ENCODE results near the gene APBA3. TPM values are rescaled to one million over a fixed set of nuclear protein-coding genes. Genes with fewer than 3 reads are reported as not detected.

Gene APBA3
- total and polyA plus RNA-seq, 2 experiments from 2014 or later: 17.2 to 31.8 TPM

- peaks cover 20% of the 10 kb centered on the region for H3K27me3 Mint-ChIP-seq (ENCODE audit: insufficient read depth, low read depth, poor library complexity)
- Histone ChIP-seq H3K79me2 (replicated peaks; ENCODE audit: insufficient read depth) (no peaks in the 10 kb centered on the region), H3K4me3 (no peak overlapping the region), H2AFZ (no peak overlapping the region), H4K20me1 (replicated peaks; ENCODE audit: insufficient read depth) (no peaks in the 10 kb centered on the region), H3K9me2 (ENCODE audit: insufficient read depth) (no peaks in the 10 kb centered on the region), H3F3A (replicated peaks; ENCODE audit: low read depth) (no peaks in the 10 kb centered on the region), H3K4me2 (no peak overlapping the region), H3K36me3 (ENCODE audit: insufficient read depth) (no peaks in the 10 kb centered on the region), H3K27me3 (ENCODE audit: insufficient read depth) (no peaks in the 10 kb centered on the region), H3K27ac (ENCODE audit: low read depth) (no peak overlapping the region), H3K4me1 (ENCODE audit: insufficient read depth) (peaks cover 15% of the 10 kb centered on the region; the same call in 1 of the 2 replicates)
- peak; percentile 58 for DNase-seq (ENCODE audit: low spot score)
- no peaks in the 10 kb centered on the region for H3K36me3 Mint-ChIP-seq (ENCODE audit: low read depth)
- H3K4me1 Mint-ChIP-seq: peaks cover 7% of the 10 kb centered on the region
- H3K27ac Mint-ChIP-seq: no peak overlapping the region
- TF ChIP-seq REST (IDR thresholded peaks at IDR 0.05; ENCODE audit: unreplicated experiment) (no peak), ZNF331 (CRISPR knock-in tag; IDR thresholded peaks at IDR 0.05; ENCODE audit: low read depth) (no peak), CREB1 (CRISPR knock-in tag; IDR thresholded peaks at IDR 0.05; ENCODE audit: low read depth) (no peak), ZNF114 (CRISPR knock-in tag; IDR thresholded peaks at IDR 0.05) (no peak), NANOG (IDR thresholded peaks at IDR 0.05; ENCODE audit: borderline replicate concordance) (no peak), EZH2 (IDR thresholded peaks at IDR 0.05; ENCODE audit: low read depth, unreplicated experiment) (no peak), ETS1 (IDR thresholded peaks at IDR 0.05) (no peak), STAT1 (IDR thresholded peaks at IDR 0.05; ENCODE audit: unreplicated experiment) (no peak), EZH2phosphoT487 (IDR thresholded peaks at IDR 0.05; ENCODE audit: unreplicated experiment) (no peak), ZNF462 (CRISPR knock-in tag; IDR thresholded peaks at IDR 0.05) (no peak), JUNB (IDR thresholded peaks at IDR 0.05; ENCODE audit: unreplicated experiment) (no peak), CTCF (conservative IDR thresholded peaks at IDR 0.05; ENCODE audit: low read depth in 2 of 2) (no peak), POLR2AphosphoS5 (IDR thresholded peaks at IDR 0.05; ENCODE audit: low read depth) (no peak)
- no peak overlapping the region for H3K4me3 Mint-ChIP-seq
- ATAC-seq: no peak
- H3K9me3 Mint-ChIP-seq: no peaks in the 10 kb centered on the region
Measured at GRCh38 chr19:3723883-3724282, 37.6 kb downstream of the APBA3 start.

All from GM23338 (cell line).